Upper lobe of left lung (tissue), 6 donors: ENCODE data around the gene GYPA. TPM values are rescaled to one million over a fixed set of nuclear protein-coding genes. Genes with fewer than 3 reads are reported as not detected.
"Not testable (repeated sequence)": the region's sequence is repeated elsewhere in the genome, so short reads cannot be mapped to it uniquely, and the experiment has no call there.

Source experiments
- ATAC-seq, 2 donors: fragments of 200-7000 bp; cut with Tn5 transposase; one replicate each; pipeline ENCODE4 v1.9.1; 2022; ENCODE audit warnings: mild to moderate bottlenecking in 2 of 2, moderate library complexity in 2 of 2; ENCODE audit not compliant: low FRiP score in 2 of 2
- DNase-seq, 2 donors: peaks; one replicate each; pipeline ENCODE4 v3.0.0-alpha.2; 2019 to 2020
- H3K27ac ChIP-seq, 4 donors: fragments of 200-600 bp; sonication (generic); one replicate each; pipeline ENCODE4 v1.5.1; 2016 to 2019
- H3K27me3 ChIP-seq, 4 donors: fragments of 200-600 bp; sonication (generic); one replicate each; pipeline ENCODE4 v1.5.1; 2017 to 2019
- H3K36me3 ChIP-seq, 4 donors: fragments of 200-600 bp; sonication (generic); one replicate each; pipeline ENCODE4 v1.5.1; 2016 to 2019
- H3K4me1 ChIP-seq, 4 donors: fragments of 200-600 bp; sonication (generic); one replicate each; pipeline ENCODE4 v1.5.1; 2018 to 2019
- H3K4me3 ChIP-seq, 4 donors: fragments of 200-600 bp; sonication (generic); one replicate each; pipeline ENCODE4 v1.5.1; 2017 to 2019; ENCODE audit warnings: mild to moderate bottlenecking in 2 of 4, moderate library complexity in 1 of 4
- H3K9me3 ChIP-seq, 4 donors: fragments of 200-600 bp; sonication (generic); one replicate each; pipeline ENCODE4 v1.5.1; 2018 to 2019
- EP300 ChIP-seq, 4 donors: sonication (generic); formaldehyde crosslinking; IDR thresholded peaks; one replicate each; pipeline ENCODE4 v1.5.1; 2017; ENCODE audit warnings: antibody characterized with exemption in 4 of 4, control low read depth in 2 of 4
- POLR2A ChIP-seq, 4 donors: fragments of 450-650 bp; IDR thresholded peaks; one replicate each; pipeline ENCODE4 v1.5.1; 2016 to 2017; ENCODE audit warnings: antibody characterized with exemption in 4 of 4, mild to moderate bottlenecking in 2 of 4
- POLR2AphosphoS5 ChIP-seq, 2 donors: sonication (generic); formaldehyde crosslinking; IDR thresholded peaks; one replicate each; pipeline ENCODE4 v1.5.1; 2017; ENCODE audit warnings: antibody characterized with exemption in 2 of 2
- WGBS, 2 donors: methylation state at CpG; one replicate each; pipeline ENCODE4 v1.1.5; 2017 to 2018; 5-methylcytosine and 5-hydroxymethylcytosine counted together
- total RNA-seq, 6 donors: library from RNA; depleted of rRNA in 4 of 6; stranded (reverse); fragments of >200 nt in 4 of 6; gene quantifications; one replicate each; pipeline versions ENCODE4 v1.1.0 to v1.2.1, GENCODE V29; 2016 to 2021
- TF ChIP-seq, protein P1 (sequence below), 6 experiments: fragments of 450-650 bp in 4 of 6; fragments of 200-600 bp in 2 of 6; sonication (generic) in 2 of 6; IDR thresholded peaks; one replicate each; pipeline ENCODE4 v1.5.1; 2016 to 2019; ENCODE audit warnings: antibody characterized with exemption in 6 of 6
- donor health status: DM: no; HTN: no; CAD: no; lungs with moderate emphysema.
- donor health status: DM: no; HTN: yes; CAD: no; lungs with severe emphysema.

GYPA gene
- total RNA-seq, 6 donors from 2014 or later, result 0.20 to 0.37 TPM; not detected in 4

DNA sequence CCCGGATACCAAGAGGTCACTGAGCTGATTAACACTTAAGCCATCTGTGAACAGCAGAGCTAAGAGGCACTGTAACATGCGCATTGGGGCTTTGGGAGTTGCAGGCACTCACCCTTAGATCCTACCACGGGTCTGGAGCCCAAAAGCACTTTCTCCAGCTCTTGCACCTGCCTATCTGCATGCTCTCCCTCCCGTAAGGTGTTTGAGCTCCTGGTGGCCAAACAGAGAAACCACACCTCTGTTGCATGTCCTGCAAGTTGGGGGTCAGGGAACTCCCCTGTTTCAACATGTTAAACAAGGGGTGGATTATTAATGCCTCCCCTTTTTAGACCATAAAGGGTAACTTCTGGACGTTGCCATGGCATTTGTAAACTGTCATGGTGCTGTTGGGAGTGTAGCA is 49.8 kb downstream of the GYPA start:
- no peak overlapping the region for H3K27ac ChIP-seq
- no peak overlapping the region for H3K4me3 ChIP-seq
- H3K4me1 ChIP-seq, result no peaks in the 10 kb centered on the region
- DNase-seq (no peak), ATAC-seq (no peak)
- no peaks in the 10 kb centered on the region for H3K9me3 ChIP-seq
- TF ChIP-seq, protein P1, sequence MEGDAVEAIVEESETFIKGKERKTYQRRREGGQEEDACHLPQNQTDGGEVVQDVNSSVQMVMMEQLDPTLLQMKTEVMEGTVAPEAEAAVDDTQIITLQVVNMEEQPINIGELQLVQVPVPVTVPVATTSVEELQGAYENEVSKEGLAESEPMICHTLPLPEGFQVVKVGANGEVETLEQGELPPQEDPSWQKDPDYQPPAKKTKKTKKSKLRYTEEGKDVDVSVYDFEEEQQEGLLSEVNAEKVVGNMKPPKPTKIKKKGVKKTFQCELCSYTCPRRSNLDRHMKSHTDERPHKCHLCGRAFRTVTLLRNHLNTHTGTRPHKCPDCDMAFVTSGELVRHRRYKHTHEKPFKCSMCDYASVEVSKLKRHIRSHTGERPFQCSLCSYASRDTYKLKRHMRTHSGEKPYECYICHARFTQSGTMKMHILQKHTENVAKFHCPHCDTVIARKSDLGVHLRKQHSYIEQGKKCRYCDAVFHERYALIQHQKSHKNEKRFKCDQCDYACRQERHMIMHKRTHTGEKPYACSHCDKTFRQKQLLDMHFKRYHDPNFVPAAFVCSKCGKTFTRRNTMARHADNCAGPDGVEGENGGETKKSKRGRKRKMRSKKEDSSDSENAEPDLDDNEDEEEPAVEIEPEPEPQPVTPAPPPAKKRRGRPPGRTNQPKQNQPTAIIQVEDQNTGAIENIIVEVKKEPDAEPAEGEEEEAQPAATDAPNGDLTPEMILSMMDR (IDR thresholded peaks at IDR 0.05), result no peak
- TF ChIP-seq POLR2A (IDR thresholded peaks at IDR 0.05), result no peak
- TF ChIP-seq POLR2AphosphoS5 (IDR thresholded peaks at IDR 0.05), result no peak
- no peak for TF ChIP-seq EP300 (IDR thresholded peaks at IDR 0.05)
- H3K36me3 ChIP-seq, result no peaks in the 10 kb centered on the region
- 65 to 80% methylated on average over 5 of the region's 5 CpGs for WGBS, 2 donors
- H3K27me3 ChIP-seq, result no peaks in the 10 kb centered on the region

DNA sequence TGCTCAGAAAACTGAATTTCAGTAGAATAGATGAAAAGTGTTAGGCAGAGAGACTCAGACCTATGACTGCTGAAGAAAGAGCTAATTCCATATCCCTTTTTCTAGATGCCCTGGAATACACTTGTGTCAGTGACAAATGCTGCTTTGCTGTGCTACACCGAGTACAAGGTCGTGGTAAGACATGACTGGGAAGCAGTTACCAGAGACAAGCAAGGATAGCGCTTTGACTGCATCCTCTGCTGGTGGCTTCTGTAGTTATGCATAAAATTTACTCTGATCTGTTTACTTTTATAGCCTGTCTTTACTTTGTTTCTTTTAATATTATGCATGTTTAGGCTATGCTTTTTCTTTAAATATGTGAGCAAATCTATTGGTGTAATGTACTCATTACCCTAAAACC is 58.5 kb downstream of the GYPA start:
- ATAC-seq, H3K27me3 ChIP-seq, H3K4me3 ChIP-seq, H3K4me1 ChIP-seq, DNase-seq, H3K27ac ChIP-seq, H3K36me3 ChIP-seq, H3K9me3 ChIP-seq: not testable (repeated sequence)
- 64 to 70% methylated on average over 3 of the region's 3 CpGs for WGBS, 2 donors

DNA sequence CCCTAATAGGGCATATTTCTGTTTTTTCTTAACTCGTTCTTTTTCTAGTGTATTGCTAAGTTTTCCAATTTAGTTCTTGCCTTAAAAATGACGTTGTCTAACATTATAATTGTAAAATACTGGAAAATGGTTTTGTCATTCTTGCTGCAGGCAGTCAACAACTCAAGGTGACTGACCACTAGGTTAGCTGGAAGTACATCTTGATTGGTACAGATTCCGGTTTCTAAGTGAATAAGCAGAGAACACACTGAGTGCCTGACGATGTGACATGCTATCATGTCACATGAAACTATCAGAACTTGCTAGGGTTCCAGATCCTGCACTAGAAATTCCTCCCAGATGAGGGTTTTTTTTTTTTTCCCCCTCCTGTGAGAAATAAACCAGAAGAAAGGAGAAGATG is 60.4 kb downstream of the GYPA start:
- not testable (repeated sequence) for H3K9me3 ChIP-seq, H3K27me3 ChIP-seq, H3K4me1 ChIP-seq, DNase-seq, H3K27ac ChIP-seq, ATAC-seq, H3K36me3 ChIP-seq, H3K4me3 ChIP-seq
- WGBS, 2 donors, result 79 to 86% methylated on average over 4 of the region's 4 CpGs

DNA sequence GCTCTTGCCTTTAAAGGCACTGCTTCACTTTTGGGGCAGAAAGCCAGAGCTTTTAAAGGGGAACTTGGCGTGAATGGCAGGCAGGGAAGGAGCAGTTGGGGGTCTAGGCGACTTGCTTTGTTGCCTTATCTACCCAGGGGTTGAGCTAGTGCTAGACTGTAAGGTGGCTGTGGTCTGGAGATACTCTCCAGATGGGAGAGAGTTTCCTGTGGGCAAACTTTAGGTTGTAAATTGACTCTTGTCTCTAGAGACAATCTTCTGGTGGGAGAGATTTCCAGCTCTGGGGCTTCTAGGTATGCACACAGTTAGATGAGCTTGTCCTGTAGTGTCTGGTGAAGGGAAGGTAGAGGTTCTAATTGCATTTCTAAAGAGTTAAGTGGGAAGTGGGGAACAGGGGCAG is 61.8 kb downstream of the GYPA start:
- H3K9me3 ChIP-seq, H3K27me3 ChIP-seq, DNase-seq, H3K4me1 ChIP-seq, H3K27ac ChIP-seq, ATAC-seq, H3K36me3 ChIP-seq, H3K4me3 ChIP-seq: not testable (repeated sequence)
- 37 to 53% methylated on average over 2 of the region's 2 CpGs for WGBS, 2 donors

DNA sequence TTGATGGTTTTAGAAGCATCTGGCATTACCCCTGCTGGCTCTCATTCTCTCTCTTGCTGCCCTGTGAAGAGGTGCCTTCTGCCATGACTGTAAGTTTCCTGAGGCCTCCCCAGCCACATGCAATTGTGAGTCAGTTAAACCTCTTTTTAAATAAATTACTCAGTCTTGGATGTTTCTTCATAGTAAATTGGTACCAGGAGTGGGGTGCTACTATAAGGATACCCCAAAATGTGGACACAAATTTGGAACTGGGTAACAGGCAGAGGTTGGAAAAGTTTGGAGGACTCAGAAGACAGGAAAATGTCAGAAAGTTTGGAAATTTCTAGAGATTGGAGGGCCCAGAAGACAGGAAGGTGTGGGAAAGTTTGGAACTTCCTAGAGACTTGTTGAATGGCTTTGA is 79.0 kb downstream of the GYPA start:
- not testable (repeated sequence) for H3K9me3 ChIP-seq, DNase-seq, H3K27ac ChIP-seq, H3K36me3 ChIP-seq, H3K4me1 ChIP-seq, H3K4me3 ChIP-seq, H3K27me3 ChIP-seq, ATAC-seq

DNA sequence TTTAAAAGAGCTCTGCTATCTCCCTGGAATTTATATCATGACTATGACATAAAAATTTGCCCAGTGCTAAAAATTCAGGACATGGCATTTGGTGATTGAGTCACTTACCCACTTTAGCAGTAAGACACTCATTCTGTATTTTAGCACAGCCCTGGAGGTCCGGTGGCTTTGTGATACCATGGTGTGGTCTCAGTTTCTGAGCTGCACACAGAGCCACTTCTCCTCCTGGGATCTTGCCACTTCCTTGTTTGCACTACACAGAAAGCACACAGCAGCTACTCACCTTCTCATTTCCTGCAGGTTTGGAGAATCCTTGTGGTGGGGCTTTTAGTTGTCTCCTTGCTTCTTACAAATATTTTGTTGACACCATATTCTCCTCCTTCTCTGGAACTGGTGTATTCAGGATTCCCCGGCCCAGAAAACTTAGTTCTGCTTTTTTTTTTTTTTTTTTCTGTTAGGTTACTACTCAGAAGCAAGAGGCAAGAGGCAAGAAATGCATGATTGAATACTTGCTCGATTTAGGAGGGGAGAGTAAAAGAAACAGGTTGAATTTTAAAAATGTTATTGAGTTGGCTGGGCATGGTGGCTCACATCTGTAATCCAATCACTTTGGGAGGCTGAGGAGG is 80.2 kb downstream of the GYPA start:
- 21 to 61% methylated on average over 3 of the region's 3 CpGs for WGBS, 2 donors
- not testable (repeated sequence) for H3K4me3 ChIP-seq

More for the DNA sequence above, 80.2 kb downstream of the GYPA start:
- not testable (repeated sequence) for H3K9me3 ChIP-seq, H3K27ac ChIP-seq, H3K27me3 ChIP-seq, DNase-seq, ATAC-seq, H3K36me3 ChIP-seq, H3K4me1 ChIP-seq

Other genes starting within 250 kb of the GYPA start
- 1 to 10 TPM in 2 of 6 donors, under 1 TPM in 3, not detected in 1; 0.89 to 1.7 (median 0.98) TPM for gene GYPE, start 235.2 kb downstream of the GYPA start, total RNA-seq
- not detected for gene GYPB, start 121.3 kb downstream of the GYPA start, total RNA-seq